Karpas-422 (cell line): ENCODE measurements around the gene SLIRP. TPM values are rescaled to one million over a fixed set of nuclear protein-coding genes. Genes with fewer than 3 reads are reported as not detected.
A peak's percentile ranks its signal among the peaks of the same experiment; 100 is the strongest.
"Not testable (repeated sequence)": the region's sequence is repeated elsewhere in the genome, so short reads cannot be mapped to it uniquely, and the experiment has no call there.

Source experiments
- DNase-seq: peaks from one replicate; pipeline ENCODE4 v3.0.0-alpha.2; 2015
- H2AFZ ChIP-seq: fragments of 200-600 bp; sonication (generic); 2 replicates; pipeline ENCODE4 v1.6.1; 2014; ENCODE audit warnings: antibody characterized with exemption, low read length, mixed read lengths
- H3K27ac ChIP-seq: fragments of 200-600 bp; sonication (generic); 2 replicates; pipeline ENCODE4 v1.5.1; 2014; ENCODE audit warnings: mild to moderate bottlenecking, low read length, moderate library complexity
- H3K27me3 ChIP-seq: fragments of 200-600 bp; sonication (generic); 2 replicates; pipeline ENCODE4 v1.6.1; 2014; ENCODE audit warnings: low read length, mixed read lengths
- H3K36me3 ChIP-seq: fragments of 200-600 bp; sonication (generic); 2 replicates; pipeline ENCODE4 v1.6.1; 2014; ENCODE audit warnings: low read length, mixed read lengths; ENCODE audit not compliant: insufficient read depth
- H3K4me1 ChIP-seq: fragments of 200-600 bp; sonication (generic); 2 replicates; pipeline ENCODE4 v1.6.1; 2014; ENCODE audit warnings: mild to moderate bottlenecking, low read length, mixed read lengths
- H3K4me2 ChIP-seq: fragments of 200-600 bp; sonication (generic); 2 replicates; pipeline ENCODE4 v1.6.1; 2014; ENCODE audit warnings: low read length, low read depth, mild to moderate bottlenecking; ENCODE audit not compliant: poor library complexity, severe bottlenecking
- H3K4me3 ChIP-seq: fragments of 200-600 bp; sonication (generic); 2 replicates; pipeline ENCODE4 v1.5.1; 2014; ENCODE audit warnings: mild to moderate bottlenecking, antibody characterized with exemption, low read length, mixed read lengths
- H3K79me2 ChIP-seq: fragments of 200-600 bp; sonication (generic); 2 replicates; pipeline ENCODE4 v1.6.1; 2014; ENCODE audit warnings: mild to moderate bottlenecking, low read length, mixed read lengths
- H3K9ac ChIP-seq: fragments of 200-600 bp; sonication (generic); 2 replicates; pipeline ENCODE4 v1.6.0; 2014; ENCODE audit warnings: low read length
- H3K9me2 ChIP-seq: fragments of 200-600 bp; sonication (generic), shearing (Covaris generic); replicated peaks from 2 replicates; pipeline ENCODE4 v1.6.0; 2014; ENCODE audit warnings: mild to moderate bottlenecking, low read length, moderate library complexity; ENCODE audit not compliant: insufficient read depth
- H3K9me3 ChIP-seq: fragments of 300-700, 200-600 bp; sonication (generic); 2 replicates; pipeline ENCODE4 v1.6.1; 2014; ENCODE audit warnings: low read length, mixed read lengths
- H4K20me1 ChIP-seq: fragments of 200-600 bp; sonication (generic); 2 replicates; pipeline ENCODE4 v1.6.1; 2014; ENCODE audit warnings: mild to moderate bottlenecking, antibody characterized with exemption, low read length, low read depth; ENCODE audit not compliant: insufficient read depth
- total RNA-seq: library from RNA; depleted of rRNA; stranded (reverse); fragments of >200 nt; shearing (Covaris generic); gene quantifications from 2 replicates; pipeline ENCODE4 v1.2.3, GENCODE V29; 2014; ENCODE audit warnings: low replicate concordance; rRNA removed

Gene SLIRP
- 204 and 470 TPM in 2 replicates for total RNA-seq

- DNase-seq, result peak; percentile 98
- H3K9me3 ChIP-seq, result no peaks in the 10 kb centered on the region
- H3K4me2 ChIP-seq, result peak within 1 kb of the TSS; percentile 83
- H3K36me3 ChIP-seq, result peaks cover 39% of the 10 kb centered on the region
- peaks cover 29% of the 10 kb centered on the region for H3K4me1 ChIP-seq
- H3K27ac ChIP-seq, result peak within 1 kb of the TSS; percentile 63
- H3K79me2 ChIP-seq, result peaks cover 84% of the 10 kb centered on the region
- H4K20me1 ChIP-seq, result peaks cover 32% of the 10 kb centered on the region
- H3K4me3 ChIP-seq, result peak within 1 kb of the TSS; percentile 82
- peak within 1 kb of the TSS; percentile 82 for H3K9ac ChIP-seq
- no peaks in the 10 kb centered on the region for H3K27me3 ChIP-seq
- peak within 1 kb of the TSS; percentile 46; the same call in 1 of the 2 replicates for H2AFZ ChIP-seq
- H3K9me2 ChIP-seq, result no peaks in the 10 kb centered on the region
These were observed at the start of gene SLIRP, which contains the start of gene ALKBH1 for GRCh38 chr14:77707724-77708408. Gene SLIRP (plus strand): TSS chr14:77708103. CDS start chr14:77708112, 9 bp downstream. Gene ALKBH1 (minus strand): TSS chr14:77708023. CDS start chr14:77708004, 19 bp downstream.

- Histone ChIP-seq H3K4me2 (no peak overlapping the region), H3K9me2 (no peaks in the 10 kb centered on the region), H3K4me1 (no peaks in the 10 kb centered on the region), H2AFZ (no peak overlapping the region), H3K9me3 (no peaks in the 10 kb centered on the region), H4K20me1 (no peaks in the 10 kb centered on the region), H3K79me2 (no peaks in the 10 kb centered on the region), H3K27me3 (no peaks in the 10 kb centered on the region), H3K9ac (no peak overlapping the region), H3K36me3 (no peaks in the 10 kb centered on the region), H3K4me3 (no peak overlapping the region), H3K27ac (no peak overlapping the region)
- no peak for DNase-seq
These were observed 48.1 kb upstream of the SLIRP start for GRCh38 chr14:77659831-77660230.

GRCh38 chr14:77660754-77661153 is 47.1 kb upstream of the SLIRP start:
- no peak for DNase-seq
- Histone ChIP-seq H3K4me2 (no peak overlapping the region), H3K36me3 (no peaks in the 10 kb centered on the region), H3K27me3 (no peaks in the 10 kb centered on the region), H3K9ac (no peak overlapping the region), H3K4me1 (no peaks in the 10 kb centered on the region), H3K27ac (no peak overlapping the region), H3K9me3 (no peaks in the 10 kb centered on the region), H2AFZ (no peak overlapping the region), H3K9me2 (no peaks in the 10 kb centered on the region), H3K4me3 (no peak overlapping the region), H4K20me1 (no peaks in the 10 kb centered on the region), H3K79me2 (no peaks in the 10 kb centered on the region)

- not testable (repeated sequence) for DNase-seq, H3K9me2 ChIP-seq, H4K20me1 ChIP-seq, H3K9ac ChIP-seq, H3K27me3 ChIP-seq, H2AFZ ChIP-seq, H3K9me3 ChIP-seq, H3K4me2 ChIP-seq, H3K79me2 ChIP-seq, H3K4me3 ChIP-seq, H3K4me1 ChIP-seq, H3K36me3 ChIP-seq, H3K27ac ChIP-seq
These were observed 46.3 kb upstream of the SLIRP start for GRCh38 chr14:77661562-77661961.

GRCh38 chr14:77663293-77663692 is 44.6 kb upstream of the SLIRP start:
- no peak for DNase-seq
- no peaks in the 10 kb centered on the region for H3K79me2 ChIP-seq
- no peaks in the 10 kb centered on the region for H3K27me3 ChIP-seq
- H3K4me3 ChIP-seq, result no peak overlapping the region
- H3K27ac ChIP-seq, result no peak overlapping the region
- H2AFZ ChIP-seq, result no peak overlapping the region
- no peaks in the 10 kb centered on the region for H3K4me1 ChIP-seq
- no peaks in the 10 kb centered on the region for H3K9me3 ChIP-seq
- no peaks in the 10 kb centered on the region for H3K9me2 ChIP-seq
- H4K20me1 ChIP-seq, result no peaks in the 10 kb centered on the region
- H3K36me3 ChIP-seq, result no peaks in the 10 kb centered on the region
- H3K4me2 ChIP-seq, result no peak overlapping the region
- H3K9ac ChIP-seq, result no peak overlapping the region

GRCh38 chr14:77667331-77667730 is 40.6 kb upstream of the SLIRP start:
- Histone ChIP-seq H3K4me3 (no peak overlapping the region), H3K4me2 (no peak overlapping the region), H3K9ac (no peak overlapping the region), H3K9me2 (no peaks in the 10 kb centered on the region), H3K4me1 (no peaks in the 10 kb centered on the region), H3K9me3 (no peaks in the 10 kb centered on the region), H3K79me2 (no peaks in the 10 kb centered on the region), H2AFZ (no peak overlapping the region), H4K20me1 (no peaks in the 10 kb centered on the region), H3K36me3 (peaks cover under 1% of the 10 kb centered on the region; the same call in 1 of the 2 replicates), H3K27ac (no peak overlapping the region), H3K27me3 (no peaks in the 10 kb centered on the region)
- DNase-seq, result no peak

- H3K4me2 ChIP-seq, result no peak overlapping the region
- H3K36me3 ChIP-seq, result peaks cover 35% of the 10 kb centered on the region
- H3K27ac ChIP-seq, result no peak overlapping the region
- no peaks in the 10 kb centered on the region for H3K79me2 ChIP-seq
- DNase-seq, result no peak
- no peaks in the 10 kb centered on the region for H4K20me1 ChIP-seq
- no peaks in the 10 kb centered on the region for H3K9me3 ChIP-seq
- H2AFZ ChIP-seq, result no peak overlapping the region
- H3K4me1 ChIP-seq, result no peaks in the 10 kb centered on the region
- no peaks in the 10 kb centered on the region for H3K9me2 ChIP-seq
- no peak overlapping the region for H3K4me3 ChIP-seq
- H3K27me3 ChIP-seq, result no peaks in the 10 kb centered on the region
- H3K9ac ChIP-seq, result no peak overlapping the region
These were observed 34.7 kb upstream of the SLIRP start for GRCh38 chr14:77673193-77673592.

- H2AFZ ChIP-seq, result no peak overlapping the region
- no peaks in the 10 kb centered on the region for H3K4me1 ChIP-seq
- DNase-seq, result no peak
- H3K79me2 ChIP-seq, result no peaks in the 10 kb centered on the region
- no peak overlapping the region for H3K4me2 ChIP-seq
- no peaks in the 10 kb centered on the region for H3K27me3 ChIP-seq
- no peaks in the 10 kb centered on the region for H3K9me3 ChIP-seq
- peaks cover 35% of the 10 kb centered on the region for H3K36me3 ChIP-seq
- H3K9ac ChIP-seq, result no peak overlapping the region
- no peaks in the 10 kb centered on the region for H3K9me2 ChIP-seq
- H4K20me1 ChIP-seq, result no peaks in the 10 kb centered on the region
- H3K27ac ChIP-seq, result no peak overlapping the region
- H3K4me3 ChIP-seq, result no peak overlapping the region
These were observed 33.0 kb upstream of the SLIRP start for GRCh38 chr14:77674931-77675330.
